Airway epithelial cell (primary cell): Measurements from ENCODE around the gene SARDH. TPM values are rescaled to one million over a fixed set of nuclear protein-coding genes. Genes with fewer than 3 reads are reported as not detected.

ENCODE experiments used
- total RNA-seq: library from RNA; depleted of rRNA; stranded (reverse); fragments of >200 nt; gene quantifications from 2 replicates; pipeline ENCODE4 v1.2.3, GENCODE V29; 2015

The SARDH gene, protein sequence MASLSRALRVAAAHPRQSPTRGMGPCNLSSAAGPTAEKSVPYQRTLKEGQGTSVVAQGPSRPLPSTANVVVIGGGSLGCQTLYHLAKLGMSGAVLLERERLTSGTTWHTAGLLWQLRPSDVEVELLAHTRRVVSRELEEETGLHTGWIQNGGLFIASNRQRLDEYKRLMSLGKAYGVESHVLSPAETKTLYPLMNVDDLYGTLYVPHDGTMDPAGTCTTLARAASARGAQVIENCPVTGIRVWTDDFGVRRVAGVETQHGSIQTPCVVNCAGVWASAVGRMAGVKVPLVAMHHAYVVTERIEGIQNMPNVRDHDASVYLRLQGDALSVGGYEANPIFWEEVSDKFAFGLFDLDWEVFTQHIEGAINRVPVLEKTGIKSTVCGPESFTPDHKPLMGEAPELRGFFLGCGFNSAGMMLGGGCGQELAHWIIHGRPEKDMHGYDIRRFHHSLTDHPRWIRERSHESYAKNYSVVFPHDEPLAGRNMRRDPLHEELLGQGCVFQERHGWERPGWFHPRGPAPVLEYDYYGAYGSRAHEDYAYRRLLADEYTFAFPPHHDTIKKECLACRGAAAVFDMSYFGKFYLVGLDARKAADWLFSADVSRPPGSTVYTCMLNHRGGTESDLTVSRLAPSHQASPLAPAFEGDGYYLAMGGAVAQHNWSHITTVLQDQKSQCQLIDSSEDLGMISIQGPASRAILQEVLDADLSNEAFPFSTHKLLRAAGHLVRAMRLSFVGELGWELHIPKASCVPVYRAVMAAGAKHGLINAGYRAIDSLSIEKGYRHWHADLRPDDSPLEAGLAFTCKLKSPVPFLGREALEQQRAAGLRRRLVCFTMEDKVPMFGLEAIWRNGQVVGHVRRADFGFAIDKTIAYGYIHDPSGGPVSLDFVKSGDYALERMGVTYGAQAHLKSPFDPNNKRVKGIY
- total RNA-seq, result 0.21 and 0.79 TPM in 2 replicates

DNA sequence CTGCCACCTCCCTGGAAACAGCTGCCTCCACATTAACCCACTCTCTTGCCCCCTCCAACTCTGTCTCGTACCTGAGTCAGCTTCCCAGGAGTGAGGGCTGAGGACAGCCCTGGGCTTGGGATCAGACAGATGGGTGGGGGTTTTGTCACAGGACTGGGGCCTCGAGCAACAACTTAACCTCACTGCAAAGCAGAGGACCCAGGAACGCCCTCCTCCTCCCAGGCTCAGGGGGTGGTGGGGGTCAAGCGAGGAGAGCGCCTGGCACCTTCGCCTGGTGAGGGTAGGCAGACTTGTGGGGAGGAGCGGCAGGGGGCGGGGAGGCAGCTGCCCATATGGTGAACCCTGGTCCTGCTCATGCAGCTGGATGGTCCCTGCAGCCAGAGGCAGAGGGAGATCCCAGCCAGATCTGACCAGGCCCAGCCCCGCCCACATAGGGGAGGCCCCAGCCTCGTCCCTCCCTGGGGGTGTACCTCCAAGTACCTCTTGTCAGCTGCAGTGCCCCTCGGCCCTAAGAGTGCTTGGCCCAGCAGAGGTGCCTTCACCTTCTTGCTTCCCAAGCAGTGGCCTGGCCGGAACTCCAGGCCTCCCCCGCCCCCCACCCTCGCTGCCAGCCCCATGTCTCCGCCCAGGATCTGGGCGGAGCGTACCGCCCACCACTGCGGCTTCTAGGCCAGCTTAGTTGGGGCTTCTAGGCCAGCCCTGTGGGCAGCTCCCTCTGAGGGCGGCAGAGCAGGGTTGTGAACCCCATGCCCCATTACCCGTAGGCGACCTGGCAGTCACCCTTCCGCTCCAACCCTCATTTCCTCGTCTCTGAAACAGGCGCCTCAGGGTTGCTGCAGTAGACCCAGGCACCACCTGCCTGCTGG is at the start of gene SARDH:
SARDH (minus strand) TSS at position 579 of the 866 bp plus-strand sequence. CDS start 4,179 bp downstream, outside the sequence.

DNA sequence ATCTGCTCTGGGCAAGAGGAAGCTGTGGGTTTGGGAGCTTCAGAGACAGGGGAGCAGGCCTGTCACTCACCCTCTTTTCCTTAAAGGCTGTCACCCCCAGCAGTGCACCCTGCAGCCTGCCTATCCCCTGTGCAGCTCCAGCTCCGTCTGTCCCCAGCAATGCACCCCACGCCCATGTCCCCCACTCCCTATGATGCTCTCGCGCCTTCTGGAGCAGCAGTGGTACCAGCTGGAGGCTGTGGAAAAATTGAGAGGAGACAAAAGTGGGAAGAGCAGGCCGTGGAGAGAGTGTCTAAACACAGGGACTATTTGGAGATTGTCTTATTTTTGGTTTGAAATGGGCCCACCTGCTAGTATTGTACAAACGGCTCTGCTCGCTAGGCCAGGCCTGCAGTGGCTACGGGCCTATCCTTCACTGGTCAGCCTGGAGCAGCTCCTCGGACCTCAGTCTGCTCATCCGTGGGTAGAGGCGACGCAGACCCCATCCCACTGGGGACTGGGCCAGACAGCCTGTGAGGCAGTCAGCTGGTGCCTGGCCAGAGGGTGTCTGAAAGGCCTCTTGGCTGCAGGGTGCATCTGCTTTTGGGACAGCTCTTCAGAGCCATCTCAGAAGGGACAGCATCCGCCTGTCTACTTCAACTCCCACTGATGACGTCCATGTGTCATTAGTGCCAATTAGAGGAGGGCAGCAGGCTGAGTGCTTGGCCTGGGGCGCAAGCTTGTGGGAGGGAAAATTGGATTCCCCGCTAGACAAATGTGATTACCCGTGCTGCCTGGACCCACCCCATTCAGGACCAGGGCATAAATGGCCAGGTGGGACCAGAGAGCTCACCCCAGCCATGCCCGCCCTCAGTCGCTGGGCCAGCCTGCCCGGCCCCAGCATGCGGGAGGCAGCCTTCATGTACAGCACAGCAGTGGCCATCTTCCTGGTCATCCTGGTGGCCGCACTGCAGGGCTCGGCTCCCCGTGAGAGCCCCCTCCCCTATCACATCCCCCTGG is 102.3 kb downstream of the SARDH start, which contains the start of gene DBH:
DBH (plus strand) TSS at position 831 of the 999 bp plus-strand sequence; CDS start at position 840, 9 bp downstream.

Other genes starting within 250 kb of the SARDH start
- gene MYMK, start 213.4 kb downstream of the SARDH start, total RNA-seq, result not detected in 2 replicates
- not detected in 2 replicates for gene ADAMTSL2, start 203.6 kb downstream of the SARDH start, total RNA-seq
- gene FAM163B, start 129.0 kb downstream of the SARDH start, total RNA-seq, result not detected in 2 replicates
- not detected in 2 replicates for gene DBH, start 102.0 kb downstream of the SARDH start, total RNA-seq